GM18502 (cell line): ENCODE data around the gene DENND6B.
"Not testable (repeated sequence)": the region's sequence is repeated elsewhere in the genome, so short reads cannot be mapped to it uniquely, and the experiment has no call there.

ENCODE experiments used
- ATAC-seq: cut with Tn5 transposase; IDR thresholded peaks from one replicate; pipeline ENCODE4 v1.9.1; 2021; ENCODE audit warnings: mild to moderate bottlenecking; ENCODE audit not compliant: unreplicated experiment, poor library complexity

Gene DENND6B

GRCh38 chr22:50339945-50340879 is 13.4 kb upstream of the DENND6B start:
- ATAC-seq: no peak

GRCh38 chr22:50338860-50339462 is 12.1 kb upstream of the DENND6B start:
- no peak for ATAC-seq

DNA sequence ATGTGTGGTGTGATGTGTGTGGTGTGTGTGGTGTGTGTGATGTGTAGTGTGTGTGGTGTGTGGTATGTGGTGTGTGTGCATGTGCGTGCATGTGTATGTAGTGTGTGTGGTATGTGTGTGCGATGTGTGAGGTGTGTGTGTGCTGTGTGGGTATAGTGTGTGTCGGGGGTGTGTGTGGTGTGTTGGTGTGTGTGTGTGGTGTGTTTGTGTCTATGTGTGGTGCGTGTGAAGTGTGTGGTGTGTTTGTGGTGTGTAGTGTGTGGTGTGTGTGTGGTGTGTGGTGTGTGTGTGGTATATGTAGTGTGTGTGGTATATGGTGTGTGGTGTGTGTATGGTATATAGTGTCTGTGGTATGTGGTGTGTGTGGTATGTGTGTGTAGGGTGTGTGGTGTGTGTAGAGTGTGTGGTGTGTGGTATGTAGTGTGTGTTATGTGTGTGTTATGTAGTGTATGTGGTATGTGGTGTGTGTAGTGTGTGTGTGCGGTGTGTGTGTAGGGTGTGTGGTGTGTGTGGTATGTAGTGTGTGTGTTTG is 11.3 kb upstream of the DENND6B start:
- no peak for ATAC-seq

DNA sequence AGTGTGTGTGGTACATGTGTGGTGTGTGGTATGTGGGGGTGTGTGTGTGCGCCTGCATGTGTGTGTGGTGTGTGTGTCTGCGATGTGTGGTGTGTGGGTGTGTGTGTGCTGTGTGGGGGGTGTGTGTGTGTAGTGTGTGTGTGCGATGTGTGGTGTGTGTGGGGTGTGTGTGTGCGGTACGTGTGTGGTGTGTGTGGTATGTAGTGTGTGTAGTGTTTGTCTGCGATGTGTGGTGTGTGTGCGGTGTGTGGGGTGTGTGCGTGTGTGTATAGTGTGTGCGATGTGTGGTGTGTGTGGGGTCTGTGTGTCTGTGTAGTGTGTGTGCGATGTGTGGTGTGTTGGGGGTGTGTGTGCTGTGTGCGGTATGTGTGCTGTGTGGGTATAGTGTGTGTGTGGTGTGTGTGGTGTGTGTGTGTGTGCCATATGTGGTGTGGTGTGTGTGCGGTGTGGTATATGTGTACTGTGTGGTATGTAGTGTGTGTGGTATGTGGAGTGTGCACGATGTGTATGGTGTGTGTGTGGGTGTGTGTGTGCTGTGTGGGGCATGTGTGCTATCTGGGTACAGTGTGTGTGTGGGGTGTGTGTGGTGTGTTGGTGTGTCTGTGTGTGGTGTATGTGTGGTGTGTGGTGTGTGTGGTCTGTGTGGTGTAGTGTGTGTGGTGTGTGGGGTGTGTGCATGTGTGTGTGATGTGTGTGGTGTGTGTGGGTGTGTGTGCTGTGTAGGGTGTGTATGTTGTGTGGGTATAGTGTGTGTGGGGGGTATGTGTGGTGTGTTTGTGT is 10.6 kb upstream of the DENND6B start:
- ATAC-seq: no peak

DNA sequence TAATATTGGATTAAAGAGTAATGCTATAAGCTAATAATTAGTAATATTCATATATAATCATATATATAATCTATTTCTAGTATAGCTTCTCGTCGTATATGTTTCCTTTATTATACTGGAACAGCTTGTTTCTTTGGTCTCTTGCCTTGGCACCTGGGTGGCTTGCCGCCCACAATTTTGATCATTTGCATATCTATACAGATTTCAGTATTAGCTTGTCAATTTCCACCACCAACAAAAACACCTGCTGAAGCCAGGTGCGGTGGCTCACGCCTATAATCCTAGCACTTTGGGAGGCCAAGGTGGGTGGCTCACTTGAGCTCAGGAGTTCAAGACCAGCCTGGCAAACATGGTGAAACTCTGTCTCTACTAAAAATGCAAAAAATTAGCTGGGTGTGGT is 7.6 kb upstream of the DENND6B start:
- ATAC-seq: not testable (repeated sequence)

DNA sequence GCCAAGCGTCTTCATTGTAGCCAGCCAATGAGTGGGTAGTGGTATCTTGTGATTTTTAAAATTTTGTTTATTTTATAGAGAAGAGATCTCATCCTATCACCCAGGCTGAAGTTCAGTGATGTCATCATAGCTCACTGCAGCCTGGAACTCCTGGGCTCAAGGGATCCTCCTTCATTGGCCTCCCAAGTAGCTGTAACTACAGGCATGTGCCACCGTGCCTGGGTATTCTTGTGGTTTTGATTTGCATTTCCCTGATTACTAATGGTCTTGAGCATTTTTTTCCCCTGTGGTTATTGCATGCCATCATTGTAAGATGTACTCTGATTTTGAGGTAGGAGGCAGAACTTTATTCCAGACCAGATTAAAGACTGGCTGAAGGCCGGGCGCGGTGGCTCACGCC is 2.4 kb upstream of the DENND6B start:
- no peak for ATAC-seq

- ATAC-seq: no peak
Observed at GRCh38 chr22:50327711-50328019, 853 bp upstream of the DENND6B start.

GRCh38 chr22:50326225-50326955 is 422 bp downstream of the DENND6B start:
- no peak for ATAC-seq

- ATAC-seq: no peak
Observed at GRCh38 chr22:50325444-50326224, 1.2 kb downstream of the DENND6B start.

GRCh38 chr22:50323900-50324299 is 2.9 kb downstream of the DENND6B start:
- ATAC-seq: no peak

DNA sequence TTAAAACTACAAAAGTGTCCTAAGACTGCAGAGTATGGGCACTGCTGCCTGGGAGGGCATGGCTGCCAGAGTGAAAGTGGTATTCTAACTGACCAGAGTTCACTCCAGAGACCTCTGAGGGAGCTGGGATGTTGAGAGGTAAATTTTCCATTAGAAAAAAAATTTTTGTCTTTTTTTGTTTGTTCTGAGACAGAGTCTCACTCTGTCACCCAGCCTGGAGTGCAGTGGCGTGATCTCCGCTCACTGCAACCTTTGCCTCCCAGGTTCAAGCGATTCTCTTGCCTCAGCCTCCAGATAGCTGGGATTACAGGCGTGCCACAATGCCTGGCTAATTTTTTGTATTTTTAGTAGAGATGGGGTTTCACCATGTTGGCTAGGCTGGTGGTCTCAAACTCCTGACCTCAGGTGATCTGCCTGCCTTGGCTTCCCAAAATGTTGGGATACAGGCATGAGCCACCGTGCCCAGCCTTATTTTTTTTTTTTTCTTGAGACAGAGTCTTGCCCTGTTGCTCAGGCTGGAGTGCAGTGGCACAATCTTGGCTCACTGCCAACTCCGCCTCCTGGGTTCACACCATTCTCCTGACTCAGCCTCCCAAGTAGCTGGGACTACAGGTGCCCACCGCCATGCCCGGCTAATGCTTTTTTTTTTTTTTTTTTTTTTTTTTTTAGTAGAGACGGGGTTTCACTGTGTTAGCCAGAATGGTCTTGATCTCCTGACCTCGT is 4.3 kb downstream of the DENND6B start:
- not testable (repeated sequence) for ATAC-seq

DNA sequence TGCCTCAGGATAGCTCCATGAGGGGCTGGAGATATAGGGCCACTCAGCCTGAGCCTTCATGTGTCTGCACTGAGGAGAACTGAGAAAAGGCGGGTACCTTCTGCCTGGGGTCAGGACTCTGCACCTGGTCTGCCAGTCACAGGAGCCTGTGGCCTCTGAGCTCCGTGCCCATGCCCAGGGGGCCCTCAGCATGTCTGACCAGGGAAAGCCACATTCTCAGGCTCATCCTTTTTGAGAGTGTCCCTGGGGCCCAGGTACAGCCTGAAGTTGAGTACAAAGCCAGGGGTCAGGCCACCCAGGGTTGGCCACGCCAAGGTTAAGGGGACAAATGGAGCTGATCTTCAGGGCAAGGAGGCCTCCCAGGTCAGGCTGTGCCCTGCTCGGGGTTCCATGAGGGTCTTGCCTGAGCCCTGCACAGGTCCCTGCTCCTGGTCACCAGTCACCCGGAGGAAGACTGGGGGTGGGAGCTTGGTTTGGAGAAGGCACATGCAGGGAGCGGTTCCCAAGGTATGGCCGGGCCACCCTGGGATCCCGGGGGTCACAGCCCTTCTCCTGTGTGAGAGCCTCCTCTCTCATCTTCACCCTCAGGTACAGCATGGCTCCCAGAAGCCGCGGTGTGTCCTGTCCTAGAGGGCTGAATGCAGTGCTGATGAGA is 6.0 kb downstream of the DENND6B start:
- no peak for ATAC-seq

DNA sequence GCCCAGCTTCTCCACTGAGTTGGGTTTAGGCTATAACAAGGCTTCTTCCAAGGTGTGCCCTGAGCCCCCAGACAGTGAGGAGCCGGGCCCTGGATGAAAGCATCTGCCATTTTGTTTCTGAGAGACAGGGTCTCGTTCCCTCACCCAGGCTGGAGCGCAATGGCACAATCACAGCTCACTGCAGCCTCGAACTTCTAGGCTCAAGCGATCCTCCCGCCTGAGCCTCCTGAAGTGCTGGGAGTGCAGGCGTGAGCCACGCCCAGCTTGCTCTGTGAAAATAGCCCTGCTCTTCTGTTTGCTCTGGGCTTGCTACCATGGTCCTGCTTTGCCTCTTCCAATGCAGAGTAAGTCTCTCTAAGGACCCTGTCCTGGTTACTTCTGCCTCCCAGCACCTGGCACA is 6.7 kb downstream of the DENND6B start:
- no peak for ATAC-seq

DNA sequence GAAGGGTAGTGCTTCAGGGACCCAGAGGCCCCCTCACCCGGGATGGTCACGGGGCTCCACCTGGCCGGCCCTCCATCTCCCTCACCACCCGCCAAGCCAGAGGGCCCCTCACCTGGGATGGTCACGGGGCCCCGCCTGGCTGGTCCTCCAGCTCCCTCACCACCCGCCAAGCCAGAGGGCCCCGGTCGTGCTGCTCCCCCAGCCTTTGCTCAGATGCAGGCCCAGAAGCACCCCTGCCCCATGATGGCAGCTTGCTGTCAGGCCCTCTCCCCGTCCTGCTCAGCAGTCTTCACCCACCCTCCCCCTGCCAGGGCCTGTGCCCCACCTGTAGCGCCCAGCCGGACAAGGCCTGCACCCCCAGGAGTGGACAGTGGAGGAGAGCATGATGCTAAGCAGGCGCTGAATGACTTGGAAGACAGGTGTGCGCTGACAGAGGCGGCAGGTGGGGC is 7.3 kb downstream of the DENND6B start:
- ATAC-seq: no peak

- ATAC-seq: no peak
Observed at GRCh38 chr22:50318698-50319411, 8.0 kb downstream of the DENND6B start.

GRCh38 chr22:50318356-50318697 is 8.5 kb downstream of the DENND6B start:
- no peak for ATAC-seq

DNA sequence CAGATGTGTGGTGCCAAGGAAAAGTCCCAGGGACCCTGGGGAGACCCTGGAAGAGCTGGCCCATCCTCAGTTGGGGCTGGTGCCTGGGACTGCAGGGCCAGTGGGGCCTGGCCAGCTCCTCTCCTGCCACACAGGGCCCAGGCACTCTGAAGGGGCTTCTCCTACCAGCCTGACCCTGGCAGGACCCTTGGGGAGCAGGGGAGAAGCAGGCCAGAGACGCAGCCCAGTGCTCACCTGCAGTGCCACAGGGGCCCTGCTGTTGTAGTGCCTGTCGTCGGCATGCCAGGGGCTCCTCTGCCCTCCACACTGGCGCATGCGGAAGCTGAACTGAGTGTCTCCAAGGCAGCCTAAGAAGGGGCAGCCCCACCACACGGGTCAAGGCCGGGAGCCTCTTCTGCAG is 9.1 kb downstream of the DENND6B start:
- ATAC-seq: no peak

DNA sequence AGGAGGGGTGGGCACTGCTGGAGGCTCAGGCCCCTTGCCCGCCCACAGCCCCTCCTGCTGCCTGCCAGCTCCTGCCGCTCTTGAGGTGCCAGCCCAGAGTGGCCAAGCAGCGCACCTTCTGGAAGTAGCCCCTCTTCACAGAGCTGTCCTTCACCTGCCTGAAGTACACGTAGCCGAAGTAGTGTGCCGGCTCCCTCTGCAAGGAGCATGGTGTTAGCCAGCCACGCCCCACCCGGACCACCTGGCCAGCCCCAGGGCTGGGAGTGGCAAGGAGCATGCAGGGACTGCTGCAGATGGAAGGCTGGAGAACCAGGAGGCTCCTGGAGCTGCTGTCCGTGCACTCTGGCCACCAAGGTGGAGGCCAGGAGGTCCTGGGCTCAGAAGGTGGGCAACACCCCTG is 9.6 kb downstream of the DENND6B start:
- no peak for ATAC-seq
